ENCODE data around the gene CRX. TPM values are rescaled to one million over a fixed set of nuclear protein-coding genes. Genes with fewer than 3 reads are reported as not detected.

CRX gene
- total RNA-seq (2022; extraction: Qiagen RNA extraction), result not detected in 5 replicates

DNA sequence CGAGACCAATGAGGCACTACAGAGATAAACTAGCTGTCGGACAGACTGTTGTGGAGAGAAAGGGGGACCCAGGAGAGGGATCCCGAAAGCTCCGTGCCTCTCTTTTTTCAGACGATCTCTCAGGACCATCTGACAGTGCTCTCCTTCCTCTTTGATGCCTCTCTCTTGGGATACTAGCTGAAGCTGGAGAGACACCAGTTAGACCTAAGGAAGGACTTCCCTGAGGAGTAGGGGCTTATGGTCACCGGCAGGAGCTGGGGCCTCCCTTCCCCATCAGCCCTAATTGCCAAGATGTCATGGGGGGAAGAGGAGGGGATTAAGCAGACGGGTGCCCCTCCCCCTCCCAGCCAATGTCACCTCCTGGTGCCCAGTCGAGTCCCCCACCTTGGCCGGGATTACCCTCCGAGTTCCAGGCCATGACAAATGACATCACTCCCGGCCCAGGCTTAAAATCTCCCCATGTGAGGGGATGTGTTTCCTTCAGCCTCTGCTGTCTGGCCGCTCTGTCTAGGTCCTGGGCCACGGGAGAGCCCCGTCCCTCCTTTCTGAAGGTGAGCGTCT lies at the start of gene CRX:
Gene CRX (plus strand): TSS at position 478 of the 561 bp plus-strand sequence. CDS start 12,507 bp downstream, outside the sequence.

DNA sequence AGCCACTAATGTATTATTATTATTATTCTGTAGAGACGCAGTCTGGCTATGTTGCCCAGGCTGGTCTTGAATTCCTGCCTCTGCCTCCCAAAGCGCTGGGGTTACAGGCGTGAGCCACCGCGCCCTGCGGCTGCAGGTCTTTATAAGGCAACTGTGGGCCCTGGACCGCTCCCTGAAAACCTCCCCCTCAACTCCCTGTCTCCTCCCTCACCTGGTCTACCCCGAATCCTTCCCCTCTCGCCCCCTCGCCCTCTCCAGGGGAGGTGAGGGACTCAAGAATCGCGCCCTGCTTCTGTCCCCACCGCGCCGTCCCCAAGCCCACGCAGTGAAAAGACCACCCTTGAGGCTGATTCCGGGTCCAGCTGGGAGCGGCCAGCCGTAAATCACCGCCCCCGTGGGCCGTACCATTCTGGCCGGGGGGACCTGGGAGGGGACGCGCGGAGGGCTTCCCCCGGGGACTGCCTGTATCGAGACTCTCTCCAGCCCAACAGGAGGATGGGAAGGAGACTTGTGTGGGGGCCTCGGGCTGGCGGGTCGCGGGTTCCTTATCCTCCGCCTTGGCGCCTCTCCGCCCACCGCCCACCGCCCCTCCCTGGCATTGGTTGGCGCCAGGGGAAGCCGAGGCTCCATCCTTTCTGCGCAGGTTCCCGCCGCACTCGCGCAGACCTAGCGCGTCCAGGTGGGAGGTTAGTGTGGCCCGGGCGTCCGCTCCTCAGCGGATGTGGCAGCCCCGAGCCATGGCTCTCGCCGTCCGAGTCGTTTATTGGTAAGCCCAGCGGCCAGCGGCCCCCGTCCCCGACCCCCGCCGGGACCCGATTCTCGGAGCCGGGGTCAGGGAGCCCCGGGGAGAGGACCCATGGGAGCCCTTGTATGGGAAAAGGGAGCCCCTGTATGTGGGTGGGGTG lies 43.4 kb upstream of the CRX start, which contains the start of gene SELENOW:
Gene SELENOW (plus strand): TSS at position 655 of the 905 bp plus-strand sequence. CDS start 83 bp downstream, at position 738.

DNA sequence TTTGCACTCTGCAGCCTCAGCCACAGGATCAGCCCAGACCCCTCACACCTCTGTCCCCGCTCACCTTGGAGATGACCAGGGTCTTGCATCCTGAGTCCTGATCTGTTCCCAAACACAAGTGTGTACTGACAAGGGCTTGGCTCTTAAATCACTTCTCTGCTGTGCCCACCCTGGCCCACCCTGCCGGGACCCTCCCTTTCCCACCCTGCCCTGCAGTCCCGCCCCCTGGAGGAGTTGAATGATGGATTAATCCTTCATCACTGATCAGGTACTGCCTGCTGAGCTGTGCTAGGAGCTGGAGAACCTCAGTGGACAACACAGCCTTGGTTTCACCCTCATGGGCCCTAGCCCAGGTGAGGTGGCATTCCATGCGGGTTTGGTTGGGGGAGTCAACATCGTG lies 17.3 kb upstream of the CRX start, which contains the start of gene TPRX1:
Gene TPRX1 (minus strand): TSS at position 101 of the 400 bp plus-strand sequence. CDS start 12 bp downstream, at position 89.

DNA sequence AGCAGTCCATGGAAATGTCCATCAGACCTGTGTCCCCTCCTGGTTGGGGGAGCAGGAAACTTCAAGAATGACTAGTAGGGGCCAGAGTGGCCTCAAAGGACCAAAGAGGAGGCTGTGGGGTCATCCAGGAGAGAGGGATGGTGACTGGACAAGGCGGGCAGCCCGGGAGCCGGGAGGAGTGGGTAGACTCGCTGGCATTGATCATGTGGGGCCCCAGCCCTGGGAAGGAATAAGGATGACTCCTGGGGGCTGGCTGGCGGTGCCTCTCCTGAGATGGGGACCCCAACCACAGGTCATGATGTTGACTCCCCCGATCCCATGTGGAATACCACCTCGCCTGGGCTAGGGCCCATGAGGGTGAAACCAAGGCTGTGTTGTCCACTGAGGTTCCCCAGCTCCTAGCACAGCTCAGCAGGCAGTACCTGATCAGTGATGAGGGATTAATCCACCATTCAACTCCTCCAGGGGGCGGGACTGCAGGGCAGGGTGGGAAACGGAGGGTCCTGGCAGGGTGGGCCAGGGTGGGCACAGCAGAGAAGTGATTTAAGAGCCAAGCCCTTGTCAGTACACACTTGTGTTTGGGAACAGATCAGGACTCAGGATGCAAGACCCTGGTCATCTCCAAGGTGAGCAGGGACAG lies 37.0 kb downstream of the CRX start, which contains the start of gene TPRX2:
Gene TPRX2 (plus strand): TSS at position 590 of the 640 bp plus-strand sequence. CDS start 12 bp downstream, at position 602.

DNA sequence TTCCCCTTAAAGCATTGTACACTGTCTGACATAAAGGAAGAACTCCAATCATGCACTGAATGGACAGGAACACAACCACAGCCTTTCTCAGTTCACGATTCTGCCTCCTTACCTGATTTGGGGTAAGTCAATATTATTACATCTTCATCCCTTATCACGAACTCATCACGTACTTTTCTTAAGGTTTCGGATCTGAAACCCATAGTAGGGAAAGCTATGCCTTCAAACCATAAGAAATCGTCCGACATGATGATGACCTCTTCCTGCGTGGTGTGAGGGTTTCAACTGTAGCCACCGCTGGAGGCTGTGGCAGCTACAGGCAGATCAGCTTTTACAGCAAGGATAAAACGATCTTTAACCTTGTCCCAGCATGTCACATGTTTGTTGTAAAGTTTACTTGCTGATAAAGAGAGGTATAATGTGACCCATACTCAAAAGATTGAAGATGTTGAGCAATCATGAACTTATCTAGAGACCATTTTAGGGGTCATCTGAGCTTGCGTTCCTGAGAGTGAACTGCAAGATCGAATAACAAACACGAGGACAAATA lies 64.3 kb downstream of the CRX start, which contains the start of gene SULT2A1:
Gene SULT2A1 (minus strand): TSS at position 306 of the 550 bp plus-strand sequence. CDS start 58 bp downstream, at position 248.

Other genes with a start within 250 kb of the CRX start
- not detected in 5 replicates for gene ZNF541, start 248.8 kb upstream of the CRX start, total RNA-seq (2022; extraction: Qiagen RNA extraction)
- 12.3 to 16.3 TPM (median 13.9 TPM) in 5 replicates for gene BICRA, start 212.8 kb upstream of the CRX start, total RNA-seq (2022; extraction: Qiagen RNA extraction)
- 116 to 150 TPM (median 141 TPM) in 5 replicates for gene EHD2, start 108.5 kb upstream of the CRX start, total RNA-seq (2022; extraction: Qiagen RNA extraction)
- 236 to 287 TPM (median 257 TPM) in 5 replicates for gene NOP53, start 76.4 kb upstream of the CRX start, total RNA-seq (2022; extraction: Qiagen RNA extraction)
- 97.2 to 170 TPM (median 159 TPM) in 5 replicates for gene SELENOW, start 43.2 kb upstream of the CRX start, total RNA-seq (2022; extraction: Qiagen RNA extraction)
- not detected in 5 replicates for gene TPRX1, start 17.4 kb upstream of the CRX start, total RNA-seq (2022; extraction: Qiagen RNA extraction)
- not detected in 5 replicates for gene TPRX2, start 37.3 kb downstream of the CRX start, total RNA-seq (2022; extraction: Qiagen RNA extraction)
- gene SULT2A1, start 64.4 kb downstream of the CRX start, total RNA-seq (2022; extraction: Qiagen RNA extraction), result not detected in 5 replicates
- not detected in 5 replicates for gene BSPH1, start 170.2 kb downstream of the CRX start, total RNA-seq (2022; extraction: Qiagen RNA extraction)
- not detected in 5 replicates for gene ELSPBP1, start 172.7 kb downstream of the CRX start, total RNA-seq (2022; extraction: Qiagen RNA extraction)
- not detected in 5 replicates for gene CABP5, start 222.1 kb downstream of the CRX start, total RNA-seq (2022; extraction: Qiagen RNA extraction)